HG03095 (cell line): ENCODE measurements around the gene CHTF18.

Experiments
- ATAC-seq: cut with Tn5 transposase; IDR thresholded peaks from one replicate; pipeline ENCODE4 v1.9.1; 2021; ENCODE audit warnings: moderate library complexity; ENCODE audit not compliant: unreplicated experiment

Gene CHTF18

GRCh38 chr16:790086-790485 is 1.7 kb downstream of the CHTF18 start:
- ATAC-seq, result no peak

- no peak for ATAC-seq
Measured at GRCh38 chr16:791131-791530, 2.7 kb downstream of the CHTF18 start.

- no peak for ATAC-seq
Measured at GRCh38 chr16:792221-792995, 4.0 kb downstream of the CHTF18 start.

GRCh38 chr16:793414-793813 is 5.0 kb downstream of the CHTF18 start:
- ATAC-seq, result no peak

GRCh38 chr16:794091-794822 is 5.8 kb downstream of the CHTF18 start:
- ATAC-seq, result no peak

GRCh38 chr16:794853-795466 is 6.5 kb downstream of the CHTF18 start:
- ATAC-seq, result no peak

GRCh38 chr16:795580-796229 is 7.3 kb downstream of the CHTF18 start:
- ATAC-seq, result no peak

- ATAC-seq, result no peak
Measured at GRCh38 chr16:796296-797119, 8.1 kb downstream of the CHTF18 start.

GRCh38 chr16:797120-797420 is 8.7 kb downstream of the CHTF18 start:
- ATAC-seq, result no peak

- no peak for ATAC-seq
Measured at GRCh38 chr16:797686-798085, 9.3 kb downstream of the CHTF18 start.

- ATAC-seq, result no peak
Measured at GRCh38 chr16:798666-799065, 10.2 kb downstream of the CHTF18 start.

GRCh38 chr16:799111-799947 is 10.9 kb downstream of the CHTF18 start:
- ATAC-seq, result no peak

GRCh38 chr16:799948-800833 is 11.8 kb downstream of the CHTF18 start, which contains the start of gene GNG13:
GNG13 (minus strand) TSS chr16:800734; CDS start chr16:799077, 1,657 bp downstream.
- no peak for ATAC-seq

GRCh38 chr16:800834-801511 is 12.6 kb downstream of the CHTF18 start:
- ATAC-seq, result no peak

- no peak for ATAC-seq
Measured at GRCh38 chr16:801584-802363, 13.4 kb downstream of the CHTF18 start.

- ATAC-seq, result no peak
Measured at GRCh38 chr16:802461-802860, 14.0 kb downstream of the CHTF18 start.

- no peak for ATAC-seq
Measured at GRCh38 chr16:802914-803753, 14.7 kb downstream of the CHTF18 start.
